ENCODE results near the gene ATP13A3.

DNA sequence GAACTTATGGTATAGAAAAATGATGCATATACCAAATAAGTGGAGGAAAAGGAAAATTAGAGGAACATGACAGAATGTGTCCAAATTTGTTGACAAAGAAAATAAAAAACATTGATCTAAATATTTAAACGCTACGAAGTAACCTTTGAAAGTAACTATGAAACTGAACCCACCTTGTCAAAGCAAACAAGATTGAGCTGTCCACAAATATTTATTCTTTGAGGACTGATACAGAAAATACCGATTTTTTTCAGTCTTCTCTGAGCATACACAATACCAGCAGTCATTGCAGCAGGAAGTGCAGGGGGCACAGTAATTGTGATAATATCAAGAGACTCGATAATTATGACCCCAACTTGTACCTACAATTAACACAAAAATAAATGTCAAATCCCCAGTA lies 40.0 kb downstream of the ATP13A3 start:
- TF ChIP-seq TARDBP (IDR thresholded peaks at IDR 0.05) = no peak
- no peak for TF ChIP-seq SP1 (IDR thresholded peaks at IDR 0.05)
- no peak for TF ChIP-seq L3MBTL2 (conservative IDR thresholded peaks at IDR 0.05)
- TF ChIP-seq FOXK2 (IDR thresholded peaks at IDR 0.05) = no peak

Data from HEK293T (cell line).